Inferior parietal cortex (tissue), 1 donor: Measurements from ENCODE around the gene RIC3.

Experiments used
- DNase-seq: peaks from one replicate; pipeline ENCODE4 v3.0.0-alpha.2; 2016; ENCODE audit errors: extremely low spot score

RIC3 gene

DNA sequence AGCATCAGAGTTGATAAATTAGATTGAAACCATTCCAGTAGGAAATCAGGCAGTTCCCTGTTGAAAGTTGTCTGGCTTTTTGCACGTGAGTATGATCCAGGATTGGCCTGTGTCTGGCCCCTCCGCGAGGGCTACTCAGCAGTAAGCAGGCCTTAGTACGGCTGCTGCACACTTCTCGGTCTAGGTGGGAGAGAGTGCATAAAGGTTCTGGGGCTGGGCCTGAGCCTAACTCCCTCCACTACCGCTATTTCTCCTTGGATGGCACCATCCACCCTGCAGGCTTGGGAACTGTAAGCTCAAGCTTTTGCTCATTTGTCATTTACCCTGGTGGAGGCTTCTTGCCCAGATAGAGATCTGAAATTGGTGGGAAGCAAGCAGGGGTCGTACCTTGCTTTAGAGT, 65.9 kb downstream of the RIC3 start:
- DNase-seq: no peak

DNA sequence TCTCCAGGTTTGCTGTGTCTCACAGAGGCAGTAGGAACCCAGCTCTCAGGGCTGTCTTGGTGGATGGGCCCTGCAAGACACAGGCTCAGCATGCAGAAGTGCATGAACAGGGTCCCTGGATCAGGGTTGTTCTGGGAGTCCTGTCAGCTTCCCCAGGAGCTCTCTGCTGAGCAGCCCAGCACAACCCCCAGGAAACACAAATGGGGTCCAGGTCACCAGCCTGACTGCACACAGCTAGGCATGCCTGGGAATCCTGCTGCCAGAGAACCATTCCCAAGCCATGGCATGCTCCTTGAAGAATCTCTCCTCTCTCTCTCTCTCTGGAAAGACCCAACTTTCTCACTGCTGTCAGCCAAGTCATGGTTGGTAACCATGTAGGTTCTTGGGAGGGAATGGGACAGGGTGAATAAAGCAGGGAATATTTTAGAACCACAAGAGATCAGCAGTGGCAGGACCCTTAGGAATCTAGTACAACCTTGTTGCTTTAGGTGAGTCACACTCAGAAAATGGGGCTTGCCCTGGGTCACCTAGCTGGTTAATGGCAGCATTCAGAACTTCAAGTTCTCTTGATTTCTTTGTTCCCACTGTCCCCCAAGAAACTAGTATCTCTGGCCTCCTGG, 66.4 kb downstream of the RIC3 start:
- no peak for DNase-seq

DNA sequence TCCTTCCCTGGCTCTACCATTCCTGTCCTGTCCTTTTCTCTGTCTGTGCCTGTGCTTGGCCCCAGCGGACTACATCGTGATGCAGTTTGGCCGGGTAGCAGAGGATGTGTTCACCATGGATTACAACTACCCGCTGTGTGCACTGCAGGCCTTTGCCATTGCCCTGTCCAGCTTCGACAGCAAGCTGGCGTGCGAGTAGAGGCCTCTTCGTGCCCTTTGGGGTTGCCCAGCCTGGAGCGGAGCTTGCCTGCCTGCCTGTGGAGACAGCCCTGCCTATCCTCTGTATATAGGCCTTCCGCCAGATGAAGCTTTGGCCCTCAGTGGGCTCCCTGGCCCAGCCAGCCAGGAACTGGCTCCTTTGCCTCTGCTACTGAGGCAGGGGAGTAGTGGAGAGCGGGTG, 67.4 kb downstream of the RIC3 start:
- DNase-seq: no peak

DNA sequence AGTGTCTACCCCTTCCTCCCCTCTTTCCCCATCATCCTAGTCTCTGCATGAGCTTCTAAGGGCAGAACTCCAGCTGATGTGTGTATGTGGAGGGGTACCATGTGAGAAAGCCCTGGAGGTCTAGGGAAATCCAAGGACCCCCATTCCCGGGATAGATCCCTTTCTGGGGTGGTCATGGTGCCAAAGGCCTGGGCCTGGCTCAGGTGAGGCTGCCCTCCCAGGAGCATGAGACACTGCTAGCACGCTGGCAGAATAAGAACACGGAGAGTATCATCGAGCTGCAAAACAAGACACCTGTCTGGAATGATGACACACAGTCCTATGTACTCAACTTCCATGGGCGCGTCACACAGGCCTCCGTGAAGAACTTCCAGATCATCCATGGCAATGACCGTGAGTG, 68.2 kb downstream of the RIC3 start:
- no peak for DNase-seq

DNA sequence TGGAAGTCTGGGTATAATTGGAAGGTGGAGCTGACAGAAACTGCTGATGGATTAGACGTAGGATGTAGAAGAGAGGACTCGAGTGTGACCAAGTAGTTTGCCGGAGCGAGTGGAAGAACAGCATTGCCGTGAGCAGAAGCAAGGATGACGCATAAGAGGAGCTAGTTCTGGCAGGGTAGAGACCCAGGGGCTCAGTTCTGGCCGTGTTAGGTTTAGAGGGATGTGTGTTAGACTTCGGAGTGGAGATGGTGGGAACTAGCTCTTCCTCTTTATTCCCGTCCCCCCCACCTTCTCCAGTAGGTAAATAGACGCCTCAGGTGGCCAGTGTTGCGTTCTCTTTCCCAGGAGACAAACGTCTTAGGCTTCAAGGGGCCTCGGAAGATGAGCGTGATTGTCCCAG, 68.7 kb downstream of the RIC3 start:
- DNase-seq: no peak

DNA sequence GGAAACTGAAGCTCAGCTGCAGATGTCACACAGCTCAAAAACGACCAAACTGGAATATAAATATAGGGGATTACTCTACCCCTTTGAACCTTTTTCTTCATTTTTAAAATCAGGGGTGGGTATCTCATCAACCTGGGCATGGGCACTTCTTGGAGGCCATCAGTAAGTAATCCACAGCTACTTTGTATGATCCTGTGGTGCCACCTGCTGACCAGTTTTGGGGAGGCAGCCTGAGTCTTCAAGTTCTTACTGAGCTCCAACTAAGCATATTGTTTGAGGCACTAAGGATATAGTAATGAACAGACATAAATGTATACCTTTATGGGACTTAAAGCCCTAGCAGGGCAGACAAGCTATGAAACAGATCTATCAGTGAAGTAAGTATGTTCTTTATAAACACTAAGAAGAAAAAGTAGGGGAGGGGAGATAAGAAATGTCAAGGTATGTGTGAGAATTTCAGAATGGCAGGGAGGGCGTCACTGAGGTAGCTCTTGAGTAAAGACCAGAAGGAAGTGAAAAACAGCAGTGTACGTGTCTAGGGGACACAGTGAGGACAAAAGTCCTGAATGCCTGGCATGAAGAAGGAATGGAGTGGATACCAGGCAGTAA, 69.4 kb downstream of the RIC3 start:
- peak; percentile 92 for DNase-seq

DNA sequence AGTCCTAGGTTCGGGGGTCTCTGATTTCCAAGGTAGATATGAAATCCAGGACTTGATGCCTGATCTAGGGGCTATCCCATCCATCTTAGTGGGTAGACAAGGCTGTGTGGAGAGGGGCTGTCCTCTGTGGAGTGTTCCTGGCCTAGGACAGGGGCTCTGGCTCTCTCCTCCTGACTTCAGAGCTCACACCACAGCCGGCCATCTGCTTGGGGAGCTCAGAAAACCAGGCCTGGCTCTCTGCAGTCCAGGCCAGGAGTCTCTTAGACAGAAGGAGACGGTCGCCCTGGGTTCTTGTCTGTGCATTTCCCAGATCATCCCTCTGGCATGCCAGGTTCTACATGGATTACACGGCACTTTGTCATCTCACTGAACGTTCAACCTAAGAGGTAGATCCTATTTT, 69.9 kb downstream of the RIC3 start:
- no peak for DNase-seq

DNA sequence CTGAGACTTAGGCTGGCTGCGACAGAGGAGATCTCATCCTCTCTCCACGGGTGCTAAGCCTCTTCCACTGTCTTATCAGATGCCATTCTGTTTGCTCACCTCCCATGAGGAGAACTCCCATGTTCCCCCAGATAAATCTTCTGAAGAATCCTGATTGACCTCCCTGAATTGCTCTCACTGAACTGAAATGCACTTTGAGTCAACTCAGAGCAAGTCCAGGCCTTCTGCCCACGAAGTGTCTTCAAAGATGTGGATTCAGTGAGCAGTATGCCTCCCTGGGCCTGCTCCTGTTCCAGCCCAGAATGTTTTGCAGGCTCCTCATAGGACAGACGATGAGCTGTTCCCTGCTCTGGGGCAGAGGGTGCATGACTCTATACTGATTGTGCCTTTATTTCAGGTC, 70.5 kb downstream of the RIC3 start:
- DNase-seq: no peak

DNA sequence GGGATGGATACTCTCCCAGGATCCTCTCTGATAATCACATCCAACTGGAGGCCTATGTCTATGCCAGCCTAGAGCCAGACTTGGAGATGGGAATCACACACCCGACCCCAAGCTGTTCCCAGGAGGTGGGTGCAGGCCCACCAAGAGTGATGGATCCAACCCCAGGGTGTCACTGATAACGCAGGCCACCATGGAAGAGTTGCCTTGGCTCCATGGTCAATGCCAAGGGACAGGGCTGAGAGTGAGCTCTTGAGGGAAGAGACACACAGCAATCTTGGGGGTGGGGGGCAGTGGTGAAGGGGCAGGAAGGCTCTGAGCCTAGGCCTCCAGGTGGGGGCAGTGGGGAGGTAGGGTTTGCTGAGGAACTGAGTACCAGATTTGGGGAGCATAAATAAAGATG, 70.9 kb downstream of the RIC3 start:
- DNase-seq: no peak

DNA sequence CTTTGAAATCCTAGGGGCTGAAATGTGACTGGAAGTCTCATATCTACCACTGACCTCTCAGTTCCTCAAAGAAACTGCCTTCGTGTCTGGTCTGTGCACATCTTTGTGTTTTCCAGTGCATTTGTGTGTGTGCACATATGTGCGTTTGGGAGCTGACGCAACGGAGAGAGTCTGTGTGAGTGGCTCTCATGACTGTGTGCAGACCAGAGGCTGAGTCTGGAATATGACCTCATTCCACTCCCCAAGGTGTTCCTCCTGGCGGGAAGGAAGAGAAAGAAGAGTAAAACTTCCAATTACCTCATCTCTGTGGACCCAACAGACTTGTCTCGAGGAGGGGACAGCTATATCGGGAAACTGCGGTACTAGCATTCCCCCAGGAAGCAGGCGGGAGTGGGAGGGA, 71.4 kb downstream of the RIC3 start:
- no peak for DNase-seq

DNA sequence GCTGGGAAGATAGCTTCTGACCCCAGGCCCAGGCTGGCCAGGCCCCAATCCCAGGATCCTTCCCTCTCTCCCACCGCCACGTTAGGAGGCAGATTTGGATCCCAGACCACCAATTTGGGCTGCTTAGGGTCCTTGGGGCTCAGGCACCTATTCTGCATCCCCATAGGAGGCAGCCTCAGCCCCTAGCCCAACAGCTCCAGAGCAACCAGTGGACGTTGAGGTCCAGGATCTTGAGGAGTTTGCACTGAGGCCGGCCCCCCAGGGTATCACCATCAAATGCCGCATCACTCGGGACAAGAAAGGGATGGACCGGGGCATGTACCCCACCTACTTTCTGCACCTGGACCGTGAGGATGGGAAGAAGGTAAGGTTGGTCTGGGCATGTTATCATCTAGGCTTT, 71.8 kb downstream of the RIC3 start:
- no peak for DNase-seq

DNA sequence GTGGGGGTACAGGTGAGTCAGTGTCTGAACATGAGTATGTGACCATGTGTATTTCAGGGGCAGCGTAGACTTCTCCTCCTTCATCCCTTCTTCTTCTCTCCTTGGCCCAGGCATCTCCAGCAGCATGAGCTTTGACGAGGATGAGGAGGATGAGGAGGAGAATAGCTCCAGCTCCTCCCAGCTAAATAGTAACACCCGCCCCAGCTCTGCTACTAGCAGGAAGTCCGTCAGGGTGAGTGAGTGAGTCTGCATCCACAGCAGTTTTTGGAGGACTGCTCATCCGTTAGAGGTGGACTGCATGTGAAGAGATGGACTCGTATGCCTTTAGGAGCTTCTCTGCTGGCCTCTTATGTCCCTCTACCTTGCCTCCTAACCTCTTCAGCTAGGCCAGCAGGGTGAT, 72.2 kb downstream of the RIC3 start:
- DNase-seq: no peak

DNA sequence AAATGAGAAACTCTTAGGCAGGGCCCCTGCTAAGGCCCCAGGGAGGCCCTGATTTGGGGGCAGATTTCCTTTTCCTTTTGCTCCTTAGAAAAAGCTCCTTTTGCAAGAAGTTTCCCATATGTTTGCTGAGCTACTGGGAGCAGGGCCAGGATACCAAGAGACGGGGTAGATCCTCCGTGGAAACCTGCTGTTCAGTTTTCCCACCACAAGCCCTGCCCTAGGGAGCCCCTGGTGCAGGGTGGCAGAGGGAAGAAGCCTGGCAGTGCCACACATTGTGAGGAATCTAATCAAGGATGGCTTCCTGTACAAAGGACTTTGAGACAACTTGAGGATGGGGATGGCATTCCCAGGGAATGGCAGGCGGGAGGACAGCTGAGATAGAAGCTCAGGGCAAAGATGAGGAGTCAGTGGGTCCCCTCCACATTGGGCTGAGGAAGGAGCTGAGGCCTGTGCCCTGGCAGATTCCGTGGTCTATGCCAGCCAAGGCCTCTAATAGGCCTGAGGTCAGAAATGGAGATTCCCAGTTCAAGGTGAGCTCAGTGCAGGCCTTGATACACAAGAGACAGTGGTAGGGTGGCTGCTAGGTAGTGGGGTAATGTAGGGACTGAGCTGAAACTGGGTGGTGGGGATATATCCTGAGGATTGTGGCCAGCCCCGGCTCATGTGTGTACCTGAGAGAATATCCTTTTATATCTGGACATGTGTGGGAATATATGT, 72.9 kb downstream of the RIC3 start:
- DNase-seq: no peak

DNA sequence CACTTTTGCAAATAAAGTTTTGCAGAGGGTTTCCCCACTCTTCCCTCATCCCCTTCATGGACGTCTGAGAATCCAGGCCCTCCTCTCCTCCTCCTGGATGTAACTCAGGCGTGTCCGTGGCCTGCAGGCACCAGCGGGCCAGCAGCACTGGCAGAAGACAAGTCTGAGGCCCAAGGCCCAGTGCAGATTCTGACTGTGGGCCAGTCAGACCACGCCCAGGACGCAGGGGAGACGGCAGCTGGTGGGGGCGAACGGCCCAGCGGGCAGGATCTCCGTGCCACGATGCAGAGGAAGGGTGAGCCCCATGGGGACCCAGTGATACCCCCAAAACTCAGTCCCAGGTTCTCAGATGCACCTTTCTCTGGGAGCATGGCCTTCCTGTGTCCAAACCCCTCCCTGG, 73.5 kb downstream of the RIC3 start:
- DNase-seq: no peak

DNA sequence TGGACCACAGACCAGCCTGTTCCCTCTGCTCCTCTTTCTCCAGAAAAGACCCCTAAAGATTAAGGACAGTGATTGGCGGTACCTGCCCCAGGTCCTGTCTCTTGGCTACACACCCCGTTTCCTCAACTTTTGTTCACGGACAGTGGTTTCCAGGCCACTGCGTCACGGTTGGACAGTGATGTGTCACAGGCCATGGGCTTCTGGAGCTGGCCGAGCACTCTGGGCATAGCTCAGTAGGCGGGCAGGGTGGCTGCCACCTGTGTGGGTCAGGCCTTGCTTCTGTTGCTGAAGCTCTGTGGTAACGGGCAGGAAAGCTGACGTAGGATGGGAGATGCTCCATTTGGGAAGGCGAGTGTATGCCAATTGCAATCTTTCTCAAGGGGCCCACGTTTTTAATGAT, 74.2 kb downstream of the RIC3 start:
- no peak for DNase-seq

DNA sequence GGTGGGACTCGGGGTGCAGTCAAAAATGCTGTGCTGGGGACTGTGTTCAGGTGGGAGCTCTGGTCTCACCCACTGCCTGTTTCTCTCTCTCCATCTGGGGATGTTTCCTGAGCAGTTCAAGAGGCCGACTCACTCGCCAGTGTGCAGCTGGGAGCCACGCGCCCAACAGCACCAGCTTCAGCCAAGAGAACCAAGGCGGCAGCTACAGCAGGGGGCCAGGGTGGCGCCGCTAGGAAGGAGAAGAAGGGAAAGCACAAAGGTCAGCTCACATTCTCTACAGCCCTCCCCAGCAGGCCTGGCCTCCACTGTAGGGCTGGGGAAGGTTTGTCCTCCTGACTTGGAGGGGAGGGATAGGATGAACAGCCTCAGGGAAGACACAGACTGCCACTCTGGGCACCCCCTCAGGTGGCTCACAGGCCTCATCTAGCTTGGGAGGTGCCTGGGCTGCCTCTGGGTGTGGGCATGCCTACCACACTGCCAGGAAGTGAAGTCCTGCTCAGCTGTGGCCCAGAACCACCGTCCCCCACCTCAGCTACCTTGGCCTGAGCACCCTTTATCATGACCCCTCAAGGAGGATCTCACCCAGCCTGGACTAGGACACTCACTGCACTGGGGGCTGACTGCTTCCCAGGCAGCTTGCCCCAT, 74.8 kb downstream of the RIC3 start:
- DNase-seq: no peak

DNA sequence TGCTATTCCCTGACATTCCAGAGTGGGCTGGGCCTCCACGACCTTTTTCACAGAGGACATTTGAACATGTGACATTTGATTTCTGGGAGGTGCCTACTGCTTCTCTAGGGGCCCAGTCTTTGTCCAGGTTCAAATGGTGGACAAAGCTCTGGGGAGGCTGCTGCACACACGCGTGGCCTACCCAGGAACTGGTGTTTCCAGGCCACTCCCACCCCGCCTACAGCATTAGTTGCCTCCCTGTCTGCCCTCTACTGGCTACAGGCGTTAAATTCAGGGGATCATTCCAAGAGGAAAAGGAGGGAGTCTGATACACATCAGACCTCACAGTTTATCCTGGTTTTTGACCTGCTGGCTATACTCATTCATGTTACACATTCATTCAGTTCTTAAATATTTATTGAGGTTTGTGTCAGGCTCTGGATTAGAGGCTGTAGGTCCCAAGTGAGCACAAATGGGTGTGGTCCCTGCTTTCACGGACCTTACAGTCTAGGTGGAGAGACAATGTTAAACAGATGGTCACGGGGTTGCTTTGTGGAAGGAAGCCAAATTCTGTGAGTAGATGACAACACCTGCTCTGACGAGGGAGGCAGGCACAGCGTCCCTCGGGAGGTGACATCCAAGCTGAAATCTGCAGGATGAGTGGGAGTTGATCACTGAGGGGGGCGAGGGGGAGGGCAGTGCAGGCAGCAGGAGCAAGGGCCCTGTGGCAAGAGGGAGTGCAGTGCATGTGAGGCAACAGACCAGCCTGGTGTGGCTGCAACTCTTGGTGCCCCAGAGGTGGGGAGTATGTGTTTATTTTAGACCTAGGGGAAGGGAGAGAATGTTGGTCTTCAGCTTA, 76.0 kb downstream of the RIC3 start:
- DNase-seq: no peak

DNA sequence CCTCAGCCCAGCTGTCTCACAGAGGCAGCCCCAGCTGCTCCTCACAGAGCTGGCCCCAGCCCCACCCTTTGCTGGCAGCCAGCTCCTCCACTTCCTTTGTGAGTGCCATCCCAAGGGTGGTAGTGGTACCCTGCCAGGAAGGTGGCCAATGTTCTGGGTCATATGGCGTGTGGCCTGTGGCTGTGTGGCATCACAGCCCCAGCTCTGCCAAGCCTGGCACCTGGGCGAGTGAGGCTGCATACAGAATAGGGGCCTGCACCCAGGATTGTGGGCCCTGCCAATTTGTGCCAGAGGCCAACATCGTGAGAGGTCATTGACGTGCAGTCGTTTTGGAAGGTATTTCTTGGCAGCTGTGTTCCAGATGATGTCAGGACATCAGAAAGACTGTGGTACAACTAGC, 77.1 kb downstream of the RIC3 start:
- DNase-seq: no peak

DNA sequence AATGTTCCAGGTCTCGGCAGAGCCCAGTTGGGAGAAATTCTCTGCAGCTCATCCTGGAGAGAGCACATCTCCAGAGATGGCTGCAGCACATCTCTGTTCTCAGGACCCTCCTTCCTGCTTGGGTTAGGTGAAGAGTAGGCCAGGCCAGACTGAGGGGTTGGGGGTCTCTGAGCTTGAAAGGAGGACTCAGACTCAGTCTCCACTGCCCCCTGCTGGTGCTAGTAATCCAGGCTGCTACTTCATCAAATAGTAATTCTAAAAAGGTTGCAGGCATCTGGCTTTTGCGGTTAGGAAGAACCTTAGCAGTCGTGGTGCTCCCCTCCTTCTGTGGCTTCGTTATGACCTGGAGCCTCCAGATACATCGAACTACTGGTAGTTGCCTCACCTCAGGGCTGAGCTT, 78.1 kb downstream of the RIC3 start:
- no peak for DNase-seq

DNA sequence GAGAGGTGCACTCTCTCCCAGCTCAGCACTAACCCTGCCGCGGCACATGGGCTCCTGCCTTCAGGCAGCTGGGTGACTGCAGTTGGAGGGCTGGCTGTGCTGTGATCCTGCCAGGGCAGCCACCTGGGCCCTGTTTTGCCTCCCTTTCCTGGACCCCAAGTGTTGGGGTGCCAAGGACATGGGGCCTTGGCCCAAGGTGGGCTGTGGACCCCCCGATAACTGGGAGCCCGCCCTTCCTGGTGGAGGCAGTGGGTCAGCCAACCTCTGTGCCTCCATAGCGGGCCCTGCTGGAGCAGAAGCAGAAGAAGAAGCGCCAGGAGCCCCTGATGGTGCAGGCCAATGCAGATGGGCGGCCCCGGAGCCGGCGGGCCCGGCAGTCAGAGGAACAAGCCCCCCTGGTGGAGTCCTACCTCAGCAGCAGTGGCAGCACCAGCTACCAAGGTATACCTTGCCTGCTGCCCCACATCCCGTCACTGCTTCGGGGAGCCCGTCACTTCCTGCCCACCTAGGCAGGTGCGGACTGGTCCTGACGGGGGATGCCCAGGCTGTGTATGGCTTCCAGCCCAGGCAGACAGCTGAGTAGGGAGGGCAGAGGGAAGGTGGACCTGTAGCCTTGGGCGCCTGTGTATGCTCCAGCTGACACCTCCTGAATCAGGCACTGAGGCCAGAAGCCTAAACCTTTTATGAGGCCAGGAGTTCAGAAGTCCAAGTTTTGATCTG, 78.9 kb downstream of the RIC3 start:
- DNase-seq: no peak

DNA sequence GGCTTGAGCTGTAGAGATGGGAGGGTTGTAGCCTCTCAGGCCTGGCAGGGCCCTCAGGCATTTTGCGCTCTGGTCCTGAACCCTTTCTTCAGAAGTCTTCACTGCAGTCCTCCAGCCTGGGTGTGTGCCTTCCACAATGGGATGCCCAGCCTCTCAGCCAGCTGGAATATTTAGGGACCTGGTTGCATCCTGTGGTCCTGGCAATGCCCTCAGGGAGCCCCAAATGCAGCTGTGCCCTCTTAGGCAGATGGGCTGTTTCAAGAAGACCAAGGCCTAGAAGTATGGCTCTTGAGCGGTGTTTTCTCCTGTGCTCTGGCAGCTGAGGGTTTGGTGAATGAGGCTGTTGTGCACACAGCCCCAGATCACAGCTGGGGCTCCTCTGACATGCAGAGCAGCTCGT, 81.1 kb downstream of the RIC3 start:
- no peak for DNase-seq
